Activated T-cell treated with anti-CD3 and anti-CD28 coated beads, Interleukin-2, amount 50 U/mL, for 48 hours (primary cell): ENCODE results near the gene MMP3.

Experiments used
- DNase-seq, 2 experiments: peaks; one replicate each; pipeline ENCODE4 v3.0.0-alpha.2; 2020

The MMP3 gene

DNA sequence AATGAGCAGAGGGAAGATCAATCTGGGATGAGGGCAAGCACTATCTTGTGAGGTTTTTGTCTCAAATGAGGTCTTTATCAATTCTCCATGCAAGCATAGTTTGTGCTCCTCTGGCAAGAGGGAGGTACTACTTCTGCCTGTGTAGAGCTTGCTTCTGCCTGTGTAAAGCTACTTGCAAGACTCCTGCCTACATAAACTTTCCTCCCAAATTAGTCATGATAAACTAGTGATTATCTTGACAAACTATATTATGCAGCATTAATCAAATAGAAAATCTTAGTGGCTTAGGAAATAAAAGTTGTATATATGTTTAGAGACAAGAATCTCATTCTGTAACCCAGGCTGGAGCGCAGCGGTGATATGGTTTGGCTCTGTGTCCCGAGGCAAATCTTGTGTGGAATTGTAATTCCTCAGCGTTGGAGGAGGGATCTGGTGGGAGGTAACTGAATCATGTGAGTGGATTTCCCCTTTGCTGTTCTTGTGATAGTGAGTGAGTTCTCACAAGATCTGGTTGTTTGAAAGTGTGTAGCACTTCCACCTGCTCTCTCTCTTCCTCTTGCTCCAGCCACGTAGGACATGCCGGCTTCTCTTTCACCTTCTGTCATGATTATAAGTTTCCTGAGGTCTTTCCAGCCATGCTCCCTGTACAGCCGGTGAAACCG is 54.9 kb downstream of the MMP3 start:
- no peak for DNase-seq
